ENCODE measurements around the gene SPSB2.
"Not testable (repeated sequence)": the region's sequence is repeated elsewhere in the genome, so short reads cannot be mapped to it uniquely, and the experiment has no call there.

SPSB2 gene

DNA sequence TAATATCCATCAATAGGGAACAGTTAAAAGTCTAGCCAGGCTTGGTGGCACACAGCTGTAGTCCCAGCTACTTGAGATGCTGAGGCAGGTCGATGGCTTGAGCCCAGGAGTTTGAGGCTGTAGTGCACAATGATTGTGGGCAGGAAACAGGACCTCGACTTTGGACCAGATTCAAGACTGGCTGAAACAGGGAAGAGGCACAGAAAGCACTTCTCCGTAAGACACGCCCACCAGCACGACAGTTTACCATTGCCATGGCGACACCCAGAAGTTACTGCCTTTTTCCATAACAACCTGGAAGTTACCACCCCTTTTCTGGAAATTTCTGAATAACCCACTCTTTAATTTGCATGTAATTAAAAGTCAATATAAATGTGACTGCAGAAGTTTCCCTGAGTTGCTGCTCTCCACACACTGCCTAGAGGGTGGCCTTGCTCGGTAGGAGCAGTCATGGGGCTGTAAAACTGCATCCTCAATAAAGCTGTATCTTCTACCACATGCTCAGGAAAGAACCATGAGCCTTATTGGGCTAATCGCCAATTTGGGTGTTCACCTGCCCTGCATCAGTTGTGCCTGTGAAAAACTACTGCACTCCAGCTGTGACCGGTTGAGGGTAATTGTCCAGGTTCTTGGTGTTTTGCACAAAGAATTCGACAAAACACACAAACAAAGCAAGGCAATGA lies 26.9 kb upstream of the SPSB2 start:
- no peak for DNase-seq

DNA sequence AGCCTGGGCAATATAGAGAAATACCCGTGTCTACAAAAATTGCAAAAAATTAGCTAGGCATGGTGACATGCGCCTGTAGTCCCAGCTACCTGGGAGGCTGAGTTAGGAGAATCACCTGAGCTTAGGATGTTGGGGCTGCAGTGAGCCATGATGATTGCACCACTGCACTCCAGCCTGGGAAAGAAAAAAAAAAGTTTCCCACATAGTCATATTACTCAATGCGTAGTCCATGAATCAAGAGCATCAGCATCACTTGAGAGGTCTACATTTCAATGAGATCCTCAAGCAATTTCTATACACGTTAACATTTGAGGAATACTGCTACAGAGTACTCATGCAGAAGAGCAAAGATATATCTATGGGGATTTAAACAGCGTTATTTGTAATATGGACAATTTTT lies 26.3 kb upstream of the SPSB2 start:
- DNase-seq: no peak

GRCh38 chr12:6896846-6897435 lies 23.8 kb upstream of the SPSB2 start:
- DNase-seq: peak in 1 of 2 experiments; percentile 20

GRCh38 chr12:6894321-6894720 lies 21.2 kb upstream of the SPSB2 start:
- DNase-seq: no peak

DNA sequence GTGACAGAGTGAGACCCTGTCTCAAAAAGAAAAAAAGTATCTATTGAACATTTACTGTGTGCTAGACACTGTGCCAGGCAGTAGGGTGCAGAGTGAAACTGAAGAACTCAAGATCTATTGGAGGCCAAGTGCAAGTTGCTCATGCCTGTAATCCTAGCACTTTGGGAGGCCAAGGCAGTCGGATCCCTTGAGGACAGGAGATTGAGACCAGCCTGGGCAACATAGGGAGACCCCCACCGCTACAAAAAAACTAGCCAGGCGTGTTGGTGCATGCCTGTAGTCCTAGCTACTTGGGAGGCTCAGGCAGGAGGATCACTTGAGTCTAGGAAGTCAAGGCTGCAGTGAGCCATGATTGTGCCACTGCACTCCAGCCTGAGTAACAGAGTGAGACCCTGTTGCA lies 19.6 kb upstream of the SPSB2 start:
- not testable (repeated sequence) for DNase-seq

- DNase-seq: no peak
Observed at GRCh38 chr12:6891646-6892001, 18.5 kb upstream of the SPSB2 start.

GRCh38 chr12:6890789-6891645 lies 17.9 kb upstream of the SPSB2 start:
- peak; percentile 82 to 93 for DNase-seq

DNA sequence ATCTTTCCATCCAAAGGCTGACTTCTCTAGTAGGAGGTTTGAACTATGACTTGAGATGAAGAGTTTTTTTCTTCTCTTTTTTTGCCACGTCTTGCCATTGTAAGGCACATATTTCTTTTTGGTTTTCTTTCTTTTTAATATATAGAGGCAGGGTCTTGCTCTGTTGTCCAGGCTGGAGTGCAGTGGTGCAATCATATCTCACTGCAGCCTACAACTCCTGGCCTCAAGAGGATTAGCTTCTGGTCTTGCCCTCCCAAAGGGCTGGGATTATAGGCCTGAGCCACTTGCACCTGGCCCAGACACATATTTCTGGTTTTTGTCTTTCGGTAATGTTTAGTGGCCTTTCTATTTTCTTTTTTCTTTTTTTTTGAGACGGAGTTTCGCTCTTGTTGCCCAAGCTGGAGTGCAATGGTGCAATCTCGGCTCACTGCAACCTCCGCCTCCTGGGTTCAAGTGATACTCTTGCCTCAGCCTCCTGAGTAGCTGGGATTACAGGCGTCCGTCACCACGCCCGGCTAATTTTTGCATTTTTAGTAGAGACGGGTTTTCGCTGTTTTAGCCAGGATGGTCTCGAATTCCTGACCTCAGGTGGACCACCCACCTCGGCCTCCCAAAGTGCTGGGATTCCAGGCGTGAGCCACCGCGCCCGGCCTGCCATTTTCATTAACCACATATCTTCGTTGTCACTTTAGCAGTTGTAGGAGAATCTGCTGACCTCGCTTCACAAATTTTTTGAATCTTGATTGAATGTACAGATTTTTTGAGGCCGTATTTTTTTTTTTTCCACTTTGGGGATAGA lies 16.9 kb upstream of the SPSB2 start:
- DNase-seq: not testable (repeated sequence)

DNA sequence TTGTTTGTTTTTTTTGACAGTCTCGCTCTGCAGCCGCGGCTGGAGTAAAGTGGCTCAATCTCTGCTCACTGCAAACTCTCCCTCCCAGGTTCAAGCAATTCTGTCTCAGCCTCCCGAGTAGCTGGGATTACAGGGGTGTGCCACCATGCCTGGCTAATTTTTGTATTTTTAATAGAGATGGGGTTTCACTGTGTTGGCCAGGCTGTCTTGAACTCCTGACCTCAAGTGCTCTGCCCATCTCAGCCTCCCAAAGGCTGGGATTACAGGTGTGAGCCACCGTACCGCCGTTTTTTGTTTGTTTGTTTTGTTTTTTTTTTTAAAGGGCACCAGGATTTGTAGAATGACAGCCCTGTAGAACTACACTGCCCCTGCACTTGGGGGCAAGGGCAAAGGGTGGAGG lies 15.7 kb upstream of the SPSB2 start:
- DNase-seq: not testable (repeated sequence)

DNA sequence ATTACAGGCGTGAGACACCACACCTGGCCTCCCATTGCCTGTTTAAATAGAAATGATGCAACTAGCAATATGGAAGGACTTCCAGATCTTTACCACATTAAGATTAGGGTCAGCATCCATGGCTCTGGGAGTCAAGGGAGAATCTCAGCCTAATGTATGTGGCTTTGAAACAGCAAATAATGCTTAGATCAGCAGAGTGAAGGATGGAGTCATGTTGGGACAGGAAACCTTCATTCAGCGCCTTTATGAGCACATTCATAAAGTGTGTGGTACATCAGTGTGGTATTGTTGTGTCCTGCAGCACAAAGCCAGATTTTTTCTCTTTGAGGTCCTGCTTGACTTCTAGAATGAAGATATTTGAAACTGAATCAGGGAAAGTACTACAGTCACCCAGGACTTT lies 15.3 kb upstream of the SPSB2 start:
- DNase-seq: no peak

DNA sequence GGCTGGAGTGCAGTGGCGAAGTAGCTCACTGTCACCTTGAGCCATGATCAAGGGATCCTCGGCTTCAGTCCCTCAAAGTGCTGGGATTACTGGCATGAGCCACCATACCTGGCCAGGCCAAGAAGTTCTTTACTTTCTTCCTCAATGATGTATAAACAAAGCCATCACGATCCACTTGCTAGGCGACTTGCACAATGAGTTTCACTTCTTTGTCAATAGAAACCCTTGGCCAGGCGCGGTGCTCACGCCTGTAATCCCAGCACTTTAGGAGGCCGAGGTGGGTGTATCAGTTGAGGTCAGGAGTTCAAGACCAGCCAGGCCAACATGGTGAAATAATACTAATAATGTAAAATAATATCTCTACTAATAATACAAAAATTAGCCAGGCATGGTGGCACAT lies 14.4 kb upstream of the SPSB2 start:
- no peak for DNase-seq

GRCh38 chr12:6886206-6886999 lies 13.3 kb upstream of the SPSB2 start:
- DNase-seq: peak in 1 of 2 experiments; percentile 65

- DNase-seq: no peak
Observed at GRCh38 chr12:6884539-6884938, 11.4 kb upstream of the SPSB2 start.

- no peak for DNase-seq
Observed at GRCh38 chr12:6883683-6884082, 10.6 kb upstream of the SPSB2 start.

DNA sequence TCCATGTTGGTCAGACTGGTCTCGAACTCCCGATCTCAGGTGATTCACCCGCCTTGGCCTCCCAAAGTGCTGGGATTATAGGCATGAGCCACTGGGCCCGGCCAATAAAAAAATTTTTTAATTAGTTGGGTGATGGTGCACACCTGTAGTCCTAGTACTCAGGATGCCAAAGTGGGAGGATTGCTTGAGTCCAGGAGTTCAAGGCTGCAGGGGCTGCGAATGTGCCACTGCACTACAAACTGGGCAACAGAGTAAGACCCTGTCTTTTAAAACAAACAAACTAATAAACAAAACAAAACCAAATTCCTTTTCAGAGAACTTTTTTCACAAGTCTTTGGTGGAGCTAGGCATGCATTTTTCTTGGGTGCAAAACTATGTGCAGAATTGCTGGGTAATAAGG lies 10.1 kb upstream of the SPSB2 start:
- DNase-seq: no peak

- DNase-seq: not testable (repeated sequence)
Observed at GRCh38 chr12:6879824-6880223, 6.7 kb upstream of the SPSB2 start.

DNA sequence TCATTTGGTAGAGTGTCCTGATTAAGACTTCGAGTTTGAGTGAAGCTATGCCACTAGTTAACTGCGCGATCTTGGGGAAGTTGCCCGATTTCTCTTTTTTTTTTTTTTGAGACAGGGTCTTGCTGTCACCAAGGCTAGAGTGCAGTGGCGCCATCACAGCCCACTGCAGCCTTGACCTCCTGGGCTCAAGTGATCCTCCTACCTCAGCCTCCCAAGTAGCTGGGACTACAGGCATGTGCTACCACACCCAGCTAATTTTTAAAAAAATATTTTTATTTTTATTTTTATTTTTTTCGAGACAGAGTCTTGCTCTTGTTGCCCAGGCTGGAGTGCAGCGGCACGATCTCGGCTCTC lies 889 bp upstream of the SPSB2 start:
- DNase-seq: not testable (repeated sequence)

- DNase-seq: peak; percentile 22 to 74
Observed at GRCh38 chr12:6872073-6873048, 742 bp downstream of the SPSB2 start.

- peak in 1 of 2 experiments; percentile 40 for DNase-seq
Observed at GRCh38 chr12:6871052-6871957, 1.8 kb downstream of the SPSB2 start.

GRCh38 chr12:6870304-6870703 lies 2.8 kb downstream of the SPSB2 start:
- not testable (repeated sequence) for DNase-seq

Measured in NCI-H524 (cell line).